ENCODE data around the gene KCNAB1.

- TF ChIP-seq, protein P1, sequence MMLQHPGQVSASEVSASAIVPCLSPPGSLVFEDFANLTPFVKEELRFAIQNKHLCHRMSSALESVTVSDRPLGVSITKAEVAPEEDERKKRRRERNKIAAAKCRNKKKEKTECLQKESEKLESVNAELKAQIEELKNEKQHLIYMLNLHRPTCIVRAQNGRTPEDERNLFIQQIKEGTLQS (IDR thresholded peaks at IDR 0.05) = no peak
- no peak for TF ChIP-seq EZH2phosphoT487 (IDR thresholded peaks at IDR 0.05; ENCODE audit: borderline replicate concordance)
- no peak for TF ChIP-seq EZH2 (IDR thresholded peaks at IDR 0.05)
- no peak for TF ChIP-seq CEBPB (IDR thresholded peaks at IDR 0.05; ENCODE audit: low read depth)
- TF ChIP-seq POLR2AphosphoS5 (IDR thresholded peaks at IDR 0.05; ENCODE audit: low read depth, low read length) = no peak
- TF ChIP-seq ZBTB33 (IDR thresholded peaks at IDR 0.05; ENCODE audit: extremely low read depth, insufficient replicate concordance, low read length) = no peak
- TF ChIP-seq CTCF (IDR thresholded peaks at IDR 0.05 in 2 of 3, conservative IDR thresholded peaks at IDR 0.05 in 1 of 3; ENCODE audit: borderline replicate concordance in 1 of 3, insufficient read depth in 1 of 3, low read depth in 2 of 3, low read length in 2 of 3) = no peak
- no peak for TF ChIP-seq REST (IDR thresholded peaks at IDR 0.05; ENCODE audit: low read depth)
- TF ChIP-seq, protein P2, sequence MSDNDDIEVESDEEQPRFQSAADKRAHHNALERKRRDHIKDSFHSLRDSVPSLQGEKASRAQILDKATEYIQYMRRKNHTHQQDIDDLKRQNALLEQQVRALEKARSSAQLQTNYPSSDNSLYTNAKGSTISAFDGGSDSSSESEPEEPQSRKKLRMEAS (IDR thresholded peaks at IDR 0.05) = no peak
- TF ChIP-seq ELF1 (IDR thresholded peaks at IDR 0.05; ENCODE audit: borderline replicate concordance, low read depth) = no peak
- TF ChIP-seq POLR2A (IDR thresholded peaks at IDR 0.05; ENCODE audit: borderline replicate concordance, extremely low read depth, insufficient read depth, insufficient read length) = no peak
- TF ChIP-seq RAD21 (IDR thresholded peaks at IDR 0.05; ENCODE audit: low read depth) = no peak
- TF ChIP-seq SIN3A (IDR thresholded peaks at IDR 0.05; ENCODE audit: low read depth) = no peak
- TF ChIP-seq ZNF274 (IDR thresholded peaks at IDR 0.05; ENCODE audit: low read depth, low read length) = no peak
Observed at GRCh38 chr3:156226676-156227420, 106.5 kb downstream of the KCNAB1 start.

All from HCT116 (cell line).